ENCODE data around the gene F10. TPM values are rescaled to one million over a fixed set of nuclear protein-coding genes. Genes with fewer than 3 reads are reported as not detected.
A peak's percentile ranks its signal among the peaks of the same experiment; 100 is the strongest.

F10 gene
- total RNA-seq, 2 experiments from 2014 or later: not detected

GRCh38 chr13:113121928-113122471 is 599 bp upstream of the F10 start:
- Mint-ChIP-seq H3K27ac (no peak overlapping the region), H3K27me3 (peaks cover 4% of the 10 kb centered on the region), H3K4me1 (no peaks in the 10 kb centered on the region), H3K36me3 (no peaks in the 10 kb centered on the region), H3K4me3 (no peak overlapping the region), H3K9me3 (ENCODE audit: low read depth) (no peaks in the 10 kb centered on the region)
- CTCF ChIA-PET: no interaction called here
- ATAC-seq (no peak), DNase-seq (no peak)

GRCh38 chr13:113123226-113124201 is 915 bp downstream of the F10 start:
- CTCF ChIA-PET: interaction anchor here (0.8 kb wide), 1 partner anchor 18 kb away, joined by 3 read pairs; no protein-coding TSS in a partner anchor
- DNase-seq: no peak
- Mint-ChIP-seq H3K27me3 (peaks cover 13% of the 10 kb centered on the region), H3K4me3 (no peak overlapping the region), H3K4me1 (no peaks in the 10 kb centered on the region), H3K9me3 (ENCODE audit: low read depth) (no peaks in the 10 kb centered on the region), H3K27ac (no peak overlapping the region), H3K36me3 (no peaks in the 10 kb centered on the region)
- ATAC-seq: no peak

GRCh38 chr13:113124211-113124970 is 1.8 kb downstream of the F10 start:
- DNase-seq (no peak), ATAC-seq (no peak)
- H3K9me3 Mint-ChIP-seq (ENCODE audit: low read depth): no peaks in the 10 kb centered on the region
- no peaks in the 10 kb centered on the region for H3K36me3 Mint-ChIP-seq
- no peak overlapping the region for H3K4me3 Mint-ChIP-seq
- CTCF ChIA-PET: interaction anchor here (0.8 kb wide), 1 partner anchor 17 kb away, joined by 3 read pairs; no protein-coding TSS in a partner anchor
- H3K4me1 Mint-ChIP-seq: no peaks in the 10 kb centered on the region
- H3K27me3 Mint-ChIP-seq: peaks cover 17% of the 10 kb centered on the region
- no peak overlapping the region for H3K27ac Mint-ChIP-seq

GRCh38 chr13:113125506-113126264 is 3.1 kb downstream of the F10 start:
- peaks cover 24% of the 10 kb centered on the region for H3K27me3 Mint-ChIP-seq
- H3K4me3 Mint-ChIP-seq: no peak overlapping the region
- DNase-seq (no peak), ATAC-seq (no peak)
- H3K4me1 Mint-ChIP-seq: no peaks in the 10 kb centered on the region
- H3K27ac Mint-ChIP-seq: no peak overlapping the region
- H3K9me3 Mint-ChIP-seq (ENCODE audit: low read depth): no peaks in the 10 kb centered on the region
- no peaks in the 10 kb centered on the region for H3K36me3 Mint-ChIP-seq
- CTCF ChIA-PET: no interaction called here

GRCh38 chr13:113126265-113127150 is 3.9 kb downstream of the F10 start:
- no peak overlapping the region for H3K4me3 Mint-ChIP-seq
- peaks cover 32% of the 10 kb centered on the region for H3K27me3 Mint-ChIP-seq
- ATAC-seq (no peak), DNase-seq (no peak)
- no peak overlapping the region for H3K27ac Mint-ChIP-seq
- H3K36me3 Mint-ChIP-seq: no peaks in the 10 kb centered on the region
- no peaks in the 10 kb centered on the region for H3K4me1 Mint-ChIP-seq
- H3K9me3 Mint-ChIP-seq (ENCODE audit: low read depth): no peaks in the 10 kb centered on the region
- CTCF ChIA-PET: interaction anchor here (0.6 kb wide), 1 partner anchor 77 kb away, joined by 3 read pairs; no protein-coding TSS in a partner anchor

GRCh38 chr13:113129480-113129879 is 6.9 kb downstream of the F10 start:
- ATAC-seq (no peak), DNase-seq (no peak)
- CTCF ChIA-PET: interaction anchor here (0.6 kb wide), 1 partner anchor 266 kb away, joined by 4 read pairs; no protein-coding TSS in a partner anchor
- Mint-ChIP-seq H3K27ac (no peak overlapping the region), H3K4me1 (no peaks in the 10 kb centered on the region), H3K9me3 (ENCODE audit: low read depth) (no peaks in the 10 kb centered on the region), H3K36me3 (no peaks in the 10 kb centered on the region), H3K27me3 (peaks cover 54% of the 10 kb centered on the region), H3K4me3 (no peak overlapping the region)

- no peak overlapping the region for H3K4me3 Mint-ChIP-seq
Observed at GRCh38 chr13:113129921-113130750, 7.5 kb downstream of the F10 start.

GRCh38 chr13:113135281-113135760 is 12.7 kb downstream of the F10 start:
- CTCF ChIA-PET: no interaction called here

More at GRCh38 chr13:113129921-113130750, 7.5 kb downstream of the F10 start:
- ATAC-seq (peak; percentile 36), DNase-seq (peak; percentile 53)
- H3K27me3 Mint-ChIP-seq: peaks cover 54% of the 10 kb centered on the region
- no peaks in the 10 kb centered on the region for H3K36me3 Mint-ChIP-seq
- no peak overlapping the region for H3K27ac Mint-ChIP-seq
- no peaks in the 10 kb centered on the region for H3K4me1 Mint-ChIP-seq
- H3K9me3 Mint-ChIP-seq (ENCODE audit: low read depth): no peaks in the 10 kb centered on the region
- CTCF ChIA-PET: no interaction called here

GRCh38 chr13:113137691-113138298 is 15.2 kb downstream of the F10 start:
- ATAC-seq: no peak
- Mint-ChIP-seq H3K4me3 (no peak overlapping the region), H3K36me3 (no peaks in the 10 kb centered on the region), H3K27me3 (peaks cover 33% of the 10 kb centered on the region), H3K4me1 (no peaks in the 10 kb centered on the region), H3K27ac (no peak overlapping the region), H3K9me3 (ENCODE audit: low read depth) (no peaks in the 10 kb centered on the region)
- CTCF ChIA-PET: no interaction called here
- DNase-seq: no peak

More at GRCh38 chr13:113135281-113135760, 12.7 kb downstream of the F10 start:
- H3K27ac Mint-ChIP-seq: no peak overlapping the region
- H3K9me3 Mint-ChIP-seq (ENCODE audit: low read depth): no peaks in the 10 kb centered on the region
- H3K4me3 Mint-ChIP-seq: no peak overlapping the region
- no peaks in the 10 kb centered on the region for H3K4me1 Mint-ChIP-seq
- no peaks in the 10 kb centered on the region for H3K36me3 Mint-ChIP-seq
- H3K27me3 Mint-ChIP-seq: peaks cover 53% of the 10 kb centered on the region
- ATAC-seq (no peak), DNase-seq (no peak)

- no peak for ATAC-seq
- no peaks in the 10 kb centered on the region for H3K4me1 Mint-ChIP-seq
- H3K36me3 Mint-ChIP-seq: no peaks in the 10 kb centered on the region
- no peaks in the 10 kb centered on the region for H3K9me3 Mint-ChIP-seq (ENCODE audit: low read depth)
- peaks cover 22% of the 10 kb centered on the region for H3K27me3 Mint-ChIP-seq
- CTCF ChIA-PET: no interaction called here
- H3K27ac Mint-ChIP-seq: no peak overlapping the region
- no peak overlapping the region for H3K4me3 Mint-ChIP-seq
- DNase-seq: no peak
Observed at GRCh38 chr13:113138792-113139551, 16.4 kb downstream of the F10 start.

- CTCF ChIA-PET: no interaction called here
- Mint-ChIP-seq H3K27ac (no peak overlapping the region), H3K36me3 (no peaks in the 10 kb centered on the region), H3K27me3 (peaks cover 19% of the 10 kb centered on the region), H3K4me3 (no peak overlapping the region), H3K9me3 (ENCODE audit: low read depth) (no peaks in the 10 kb centered on the region), H3K4me1 (no peaks in the 10 kb centered on the region)
- ATAC-seq (no peak), DNase-seq (no peak)
Observed at GRCh38 chr13:113139577-113139976, 17.0 kb downstream of the F10 start.
